GM21390 (cell line): ENCODE data around the gene KLHL8.

ENCODE experiments used
- ATAC-seq: cut with Tn5 transposase; IDR thresholded peaks from one replicate; pipeline ENCODE4 v1.9.1; 2021; ENCODE audit not compliant: unreplicated experiment

KLHL8 gene

DNA sequence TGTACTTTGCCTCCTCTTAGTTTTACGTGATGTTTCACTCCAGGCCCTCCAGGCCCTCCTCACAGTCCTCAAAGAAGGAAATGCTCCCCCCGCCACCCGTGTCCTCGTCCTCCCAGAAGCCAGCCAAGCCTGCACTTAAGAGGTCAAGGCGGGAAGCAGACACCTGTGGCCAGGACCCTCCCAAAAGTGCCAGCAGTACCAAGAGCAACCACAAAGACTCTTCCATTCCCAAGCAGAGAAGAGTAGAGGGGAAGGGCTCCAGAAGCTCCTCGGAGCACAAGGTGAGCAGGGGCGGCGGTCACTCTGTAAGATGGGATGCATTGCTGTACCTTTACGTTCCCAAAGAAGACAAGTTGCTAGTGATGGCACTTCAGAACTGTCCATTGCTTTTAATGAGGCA, 94.4 kb downstream of the KLHL8 start:
- no peak for ATAC-seq

DNA sequence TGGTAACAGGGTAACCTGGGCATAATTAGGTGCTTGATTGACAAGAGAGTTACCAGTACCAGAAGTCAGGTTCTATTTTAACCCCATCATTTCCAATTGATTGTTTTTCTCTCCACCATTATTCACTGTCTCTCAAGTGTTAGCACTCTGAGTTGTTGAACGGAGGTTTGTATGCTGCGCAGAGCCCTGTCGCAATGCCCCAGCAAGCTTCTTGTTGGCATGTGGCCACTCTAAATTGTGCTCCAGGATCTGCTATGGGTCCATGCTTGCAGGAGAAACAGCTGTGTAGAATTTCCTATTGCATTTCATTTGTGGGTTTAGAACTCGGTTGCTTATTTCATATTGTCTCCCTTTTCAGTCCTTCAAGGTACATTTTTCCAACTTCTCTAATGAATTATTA, 98.2 kb downstream of the KLHL8 start:
- no peak for ATAC-seq

DNA sequence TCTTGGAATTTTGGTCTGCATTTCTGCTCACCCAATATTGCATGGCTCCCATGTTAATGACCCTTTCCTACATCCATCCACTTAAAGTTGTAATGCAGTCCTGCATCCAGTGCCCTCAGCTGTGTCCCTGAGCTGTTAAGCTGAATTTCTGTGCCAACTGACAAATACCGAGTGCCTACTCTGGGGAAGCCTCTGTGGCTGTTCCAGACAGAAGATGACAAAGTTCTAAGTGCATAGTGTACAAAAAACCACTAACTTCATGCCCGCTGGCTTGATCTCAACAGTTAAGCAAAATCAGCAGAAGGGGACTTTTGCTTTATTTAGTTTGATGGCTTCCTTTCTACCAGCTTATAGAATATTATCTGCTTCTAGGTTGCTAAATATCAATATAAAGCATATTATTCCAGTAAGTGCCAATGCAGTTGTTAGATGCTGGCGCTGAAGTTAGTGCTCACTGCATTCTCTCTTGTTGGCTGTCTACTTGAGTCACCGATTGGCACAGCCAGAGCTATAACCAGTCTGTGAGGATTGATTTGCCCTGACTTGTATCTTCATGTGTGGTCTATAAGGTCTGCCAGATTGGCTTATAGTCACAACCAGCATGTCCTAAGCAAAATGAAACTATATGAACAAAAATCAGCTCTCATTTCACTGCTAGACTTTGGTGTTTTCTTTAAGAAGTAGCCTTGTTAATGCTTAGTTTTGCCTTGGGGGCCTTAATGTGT, 98.9 kb downstream of the KLHL8 start:
- ATAC-seq: no peak

DNA sequence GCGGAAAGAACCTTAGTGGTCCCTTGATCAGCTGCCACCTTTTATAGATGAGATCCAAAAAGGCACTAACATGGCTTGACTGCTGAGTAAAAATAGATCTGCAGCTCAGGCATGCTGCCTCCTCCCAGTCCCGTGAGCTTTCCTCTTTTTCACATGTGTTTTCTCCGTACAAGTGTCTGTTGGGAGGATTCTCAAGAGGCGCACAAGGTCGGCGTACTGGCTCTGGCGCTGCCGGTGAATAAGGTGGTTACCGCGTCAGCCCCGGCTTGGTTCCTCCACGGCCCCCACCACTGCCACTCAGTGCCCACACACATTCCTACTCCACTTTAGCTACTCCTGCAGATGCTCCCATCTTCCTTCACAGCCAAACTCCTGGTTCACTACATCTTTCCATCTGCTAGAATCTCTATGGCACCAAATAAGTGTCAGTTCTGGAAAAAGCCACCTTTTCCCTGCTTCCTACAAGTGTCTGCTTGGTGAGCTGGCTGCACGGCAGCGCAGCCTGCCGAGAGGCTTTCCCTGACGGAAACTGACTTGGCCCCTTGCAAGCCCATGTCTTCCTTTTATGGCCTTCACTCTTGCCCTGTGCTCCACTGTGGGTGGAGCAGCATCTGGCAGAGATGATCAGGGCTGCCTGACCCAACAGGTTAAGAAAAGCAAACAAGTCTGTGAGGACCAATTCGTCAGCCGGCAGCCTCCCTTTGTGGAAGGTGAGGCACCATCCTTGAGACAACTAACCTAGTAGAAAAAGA, 99.8 kb downstream of the KLHL8 start:
- no peak for ATAC-seq

DNA sequence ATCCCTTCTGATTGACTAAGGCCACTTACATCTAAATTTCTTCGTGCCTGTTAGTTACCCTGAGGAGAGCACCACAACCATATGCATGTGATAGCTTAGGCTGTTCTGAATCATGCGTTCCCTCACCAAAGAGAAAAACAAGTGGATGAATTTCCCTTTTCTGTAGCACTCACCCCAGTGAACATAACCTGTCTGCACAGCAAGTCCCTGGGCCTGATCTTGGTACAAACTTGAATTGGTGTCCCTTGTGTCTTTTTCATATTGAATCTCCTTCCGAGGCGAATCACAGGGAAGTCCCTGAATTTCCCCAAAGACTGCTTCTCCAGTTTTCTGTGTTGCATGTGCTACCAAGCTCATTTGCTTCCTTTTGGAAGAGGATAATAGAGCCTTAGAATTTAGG, 100.4 kb downstream of the KLHL8 start:
- no peak for ATAC-seq

DNA sequence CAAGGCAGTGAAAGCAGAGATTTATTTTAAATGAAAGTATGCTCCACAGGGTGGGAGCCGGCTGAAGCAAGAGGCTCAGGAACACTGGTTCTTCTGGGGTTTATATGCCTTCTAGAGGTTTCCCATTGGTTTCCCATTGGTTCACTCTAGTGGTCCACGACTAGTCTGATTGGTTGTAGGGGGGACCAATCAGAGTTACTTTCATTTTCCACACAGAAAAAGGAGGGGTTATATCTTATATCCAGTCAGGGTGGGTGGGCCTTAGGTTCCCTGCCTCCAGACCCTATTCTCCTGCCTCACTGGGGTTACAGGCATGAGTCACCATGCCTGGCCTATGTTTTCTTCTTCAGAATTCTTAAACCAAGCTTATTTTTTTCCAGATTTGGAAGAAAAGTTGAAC, 101.6 kb downstream of the KLHL8 start:
- no peak for ATAC-seq

DNA sequence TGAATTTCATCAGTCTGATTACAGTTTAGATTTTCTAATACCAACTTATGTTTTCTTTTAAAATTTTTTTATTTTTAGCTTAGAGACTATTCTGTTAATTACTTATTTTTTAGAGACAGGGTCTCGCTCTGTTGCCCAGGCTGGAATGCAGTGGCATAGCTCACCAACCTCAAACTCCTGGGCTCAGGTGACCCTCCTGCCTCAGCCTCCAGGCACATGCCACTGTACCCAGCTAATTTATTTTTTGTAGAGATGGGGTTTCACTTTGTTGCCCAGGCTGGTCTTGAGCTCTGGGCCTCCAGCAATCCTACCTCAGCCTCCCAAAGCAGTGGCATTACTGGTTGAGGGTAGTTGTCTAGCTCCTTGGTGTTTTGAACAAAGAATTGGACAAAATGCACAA, 102.0 kb downstream of the KLHL8 start:
- no peak for ATAC-seq

DNA sequence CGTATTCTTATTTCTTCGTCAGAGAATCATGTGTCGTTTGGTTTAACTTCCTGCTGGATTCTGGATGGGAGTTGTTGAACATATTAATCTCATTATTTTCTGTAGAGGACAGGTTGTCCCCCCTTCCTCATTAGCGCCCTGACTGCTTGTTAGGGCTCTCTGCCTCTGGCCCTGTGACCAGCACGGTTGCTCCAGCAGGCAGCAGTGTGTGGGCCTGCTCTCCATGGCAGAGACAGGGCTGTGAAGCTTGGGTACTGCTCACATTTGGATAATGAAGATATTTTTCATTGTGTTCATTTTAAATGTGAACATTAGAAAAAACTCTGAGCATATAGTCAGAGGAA, 102.7 kb downstream of the KLHL8 start:
- no peak for ATAC-seq

DNA sequence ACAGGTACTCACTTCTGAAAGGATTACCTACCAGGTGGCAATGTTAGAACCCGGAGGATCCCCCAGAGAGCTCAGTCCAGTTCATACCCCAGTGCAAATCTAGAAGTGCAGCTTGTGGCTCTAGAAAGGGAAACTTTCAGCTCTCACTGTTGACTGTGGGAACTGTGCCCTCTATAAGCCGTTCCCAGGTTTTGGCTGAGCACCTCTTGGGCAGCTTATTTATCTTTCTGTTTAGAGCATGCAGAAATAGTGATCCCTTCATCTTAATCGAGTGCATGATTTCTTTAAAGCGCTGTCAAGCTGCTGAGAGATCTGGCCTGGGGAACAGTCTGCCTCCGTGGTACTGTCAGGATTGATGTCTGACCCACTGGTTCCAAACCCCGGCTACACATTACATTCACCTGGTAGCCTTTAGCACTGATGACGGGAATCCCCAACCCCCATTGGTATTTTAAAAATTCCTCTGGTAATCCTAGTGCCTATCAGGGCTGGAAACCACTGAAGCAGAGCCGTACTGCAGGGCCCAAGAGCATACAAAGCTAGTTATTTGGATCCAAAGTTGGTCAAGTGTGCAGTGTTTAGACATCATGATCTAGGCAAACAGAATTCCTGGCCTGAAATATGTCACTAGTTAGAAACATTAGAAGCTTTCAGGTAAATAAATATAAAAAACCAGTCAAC, 103.2 kb downstream of the KLHL8 start:
- ATAC-seq: no peak

DNA sequence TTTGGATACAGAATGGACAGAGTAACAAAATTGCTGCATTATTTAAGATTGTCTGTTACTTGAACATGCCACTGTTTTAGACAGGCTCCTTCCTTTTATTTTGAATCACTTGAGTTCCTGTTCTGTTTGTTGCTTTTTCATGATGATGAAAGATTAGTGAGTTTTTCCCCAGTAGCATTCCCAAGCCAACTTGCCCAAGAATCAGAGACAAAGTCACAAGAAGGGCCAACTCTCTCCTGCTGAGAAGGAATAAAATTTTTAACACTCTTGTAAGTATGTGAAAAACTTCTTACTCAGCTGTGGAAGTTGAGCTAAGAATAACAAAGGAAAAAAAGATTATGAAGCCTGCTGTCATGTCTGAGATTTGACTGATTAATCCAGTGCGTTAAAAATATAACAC, 104.2 kb downstream of the KLHL8 start:
- ATAC-seq: no peak

DNA sequence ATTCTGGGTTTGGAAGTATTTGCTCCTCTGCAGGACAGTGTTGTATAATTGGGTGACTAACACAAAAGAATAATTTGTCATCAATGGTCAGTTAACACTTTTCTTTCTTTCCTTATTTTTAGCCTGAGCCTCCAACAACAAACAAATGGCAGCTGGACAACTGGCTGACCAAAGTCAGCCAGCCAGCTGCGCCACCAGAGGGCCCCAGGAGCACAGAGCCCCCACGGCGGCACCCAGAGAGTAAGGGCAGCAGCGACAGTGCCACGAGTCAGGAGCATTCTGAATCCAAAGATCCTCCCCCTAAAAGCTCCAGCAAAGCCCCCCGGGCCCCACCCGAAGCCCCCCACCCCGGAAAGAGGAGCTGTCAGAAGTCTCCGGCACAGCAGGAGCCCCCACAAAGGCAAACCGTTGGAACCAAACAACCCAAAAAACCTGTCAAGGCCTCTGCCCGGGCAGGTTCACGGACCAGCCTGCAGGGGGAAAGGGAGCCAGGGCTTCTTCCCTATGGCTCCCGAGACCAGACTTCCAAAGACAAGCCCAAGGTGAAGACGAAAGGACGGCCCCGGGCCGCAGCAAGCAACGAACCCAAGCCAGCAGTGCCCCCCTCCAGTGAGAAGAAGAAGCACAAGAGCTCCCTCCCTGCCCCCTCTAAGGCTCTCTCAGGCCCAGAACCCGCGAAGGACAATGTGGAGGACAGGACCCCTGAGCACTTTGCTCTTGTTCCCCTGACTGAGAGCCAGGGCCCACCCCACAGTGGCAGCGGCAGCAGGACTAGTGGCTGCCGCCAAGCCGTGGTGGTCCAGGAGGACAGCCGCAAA, 106.0 kb downstream of the KLHL8 start:
- no peak for ATAC-seq

DNA sequence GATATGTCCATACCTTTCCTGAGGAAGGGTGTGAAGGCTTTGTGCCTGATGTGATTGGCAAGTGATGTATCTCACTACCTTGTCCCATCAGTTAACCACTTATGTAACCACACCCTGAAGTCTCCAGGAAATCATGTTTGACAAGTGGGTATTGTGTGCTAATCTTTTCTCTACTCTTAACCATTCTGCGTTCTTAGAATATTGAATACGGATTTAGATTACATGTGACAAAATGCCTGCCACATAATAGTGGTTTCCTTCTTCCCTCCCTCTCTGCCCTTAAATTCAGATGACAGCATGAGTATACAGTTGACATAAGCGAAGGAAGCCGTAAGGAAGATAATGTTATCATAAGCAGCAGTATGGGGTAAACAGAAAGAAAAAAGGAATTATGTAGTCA, 108.4 kb downstream of the KLHL8 start:
- ATAC-seq: no peak
